Transverse colon (tissue), 4 donors: Measurements from ENCODE around the gene USP24.

Source experiments
- CTCF ChIP-seq, 5 experiments: fragments of 200-600 bp in 3 of 5; fragments of 450-650 bp in 2 of 5; sonication (generic) in 3 of 5; IDR thresholded peaks; 1 replicate in 2 of 5; 2 replicates in 3 of 5; pipeline ENCODE4 v1.5.1; 2016 to 2017; ENCODE audit warnings: antibody characterized with exemption in 5 of 5, inconsistent platforms in 3 of 5, mild to moderate bottlenecking in 2 of 5, moderate library complexity in 1 of 5
- EP300 ChIP-seq: sonication (generic); formaldehyde crosslinking; IDR thresholded peaks from one replicate; pipeline ENCODE4 v1.6.1; 2017; ENCODE audit warnings: antibody characterized with exemption, low read depth
- POLR2A ChIP-seq: fragments of 450-650 bp; IDR thresholded peaks from one replicate; pipeline ENCODE4 v1.6.1; 2016; ENCODE audit warnings: antibody characterized with exemption, mild to moderate bottlenecking, moderate library complexity
- POLR2AphosphoS5 ChIP-seq, 3 donors: sonication (generic); formaldehyde crosslinking; IDR thresholded peaks; one replicate each; pipeline ENCODE4 v1.6.1; 2016; ENCODE audit warnings: antibody characterized with exemption in 3 of 3

GRCh38 chr1:55171694-55172093 is 43.5 kb downstream of the USP24 start:
- TF ChIP-seq CTCF (IDR thresholded peaks at IDR 0.05): no peak
- TF ChIP-seq POLR2A: no peak
- TF ChIP-seq POLR2AphosphoS5 (IDR thresholded peaks at IDR 0.05): no peak
- TF ChIP-seq EP300: no peak
